HL-60 (cell line): ENCODE measurements around the gene CFAP46.

Experiments used
- CTCF ChIP-seq: IDR thresholded peaks from one replicate; pipeline ENCODE4 v1.5.1; 2011; ENCODE audit warnings: low read length, control low read depth, inconsistent platforms; ENCODE audit not compliant: insufficient read depth
- GABPA ChIP-seq: IDR thresholded peaks from 2 replicates; pipeline ENCODE4 v1.6.1; 2012; ENCODE audit warnings: low read depth
- POLR2AphosphoS5 ChIP-seq: IDR thresholded peaks from 2 replicates; pipeline ENCODE4 v1.6.1; 2012; ENCODE audit warnings: low read depth
- SPI1 ChIP-seq: IDR thresholded peaks from 2 replicates; pipeline ENCODE4 v1.6.1; 2012; ENCODE audit warnings: low read depth, mild to moderate bottlenecking, borderline replicate concordance
- TF ChIP-seq, protein P1 (sequence below): IDR thresholded peaks from 2 replicates; pipeline ENCODE4 v1.6.1; 2012; ENCODE audit warnings: low read depth; ENCODE audit not compliant: insufficient replicate concordance

DNA sequence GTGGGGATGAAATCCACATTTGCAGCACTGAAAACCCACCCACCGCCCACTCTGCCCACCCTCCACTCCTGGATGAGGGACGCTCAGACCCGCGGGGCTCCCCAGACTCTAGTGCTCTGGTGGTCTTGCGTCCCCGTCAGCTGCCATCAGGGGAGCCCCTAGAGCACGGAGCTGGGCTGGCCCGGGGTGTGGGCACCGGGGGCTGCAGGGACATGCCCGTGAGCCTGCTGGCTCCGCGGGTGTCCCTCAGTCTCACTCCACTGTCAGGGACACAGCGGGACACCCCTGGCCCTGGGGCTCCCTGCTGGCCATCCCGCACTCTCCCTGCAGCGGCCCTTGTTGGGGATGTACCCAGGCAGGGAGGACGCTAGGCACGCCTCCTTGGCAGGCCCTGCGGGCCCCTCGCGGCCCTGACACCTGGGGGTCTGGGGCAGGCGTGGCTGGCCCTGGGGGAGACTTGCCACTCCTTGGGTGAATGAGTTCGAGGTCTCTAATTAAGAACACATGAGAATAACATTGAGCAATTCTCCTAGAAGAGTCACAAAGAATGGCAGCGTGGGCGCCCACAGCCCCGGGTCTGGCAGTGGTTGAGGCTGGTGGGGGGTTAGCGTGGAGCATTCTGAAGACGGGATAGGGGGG lies 64.2 kb downstream of the CFAP46 start:
- no peak for TF ChIP-seq POLR2AphosphoS5
- no peak for TF ChIP-seq CTCF
- TF ChIP-seq GABPA = no peak
- TF ChIP-seq, protein P1, sequence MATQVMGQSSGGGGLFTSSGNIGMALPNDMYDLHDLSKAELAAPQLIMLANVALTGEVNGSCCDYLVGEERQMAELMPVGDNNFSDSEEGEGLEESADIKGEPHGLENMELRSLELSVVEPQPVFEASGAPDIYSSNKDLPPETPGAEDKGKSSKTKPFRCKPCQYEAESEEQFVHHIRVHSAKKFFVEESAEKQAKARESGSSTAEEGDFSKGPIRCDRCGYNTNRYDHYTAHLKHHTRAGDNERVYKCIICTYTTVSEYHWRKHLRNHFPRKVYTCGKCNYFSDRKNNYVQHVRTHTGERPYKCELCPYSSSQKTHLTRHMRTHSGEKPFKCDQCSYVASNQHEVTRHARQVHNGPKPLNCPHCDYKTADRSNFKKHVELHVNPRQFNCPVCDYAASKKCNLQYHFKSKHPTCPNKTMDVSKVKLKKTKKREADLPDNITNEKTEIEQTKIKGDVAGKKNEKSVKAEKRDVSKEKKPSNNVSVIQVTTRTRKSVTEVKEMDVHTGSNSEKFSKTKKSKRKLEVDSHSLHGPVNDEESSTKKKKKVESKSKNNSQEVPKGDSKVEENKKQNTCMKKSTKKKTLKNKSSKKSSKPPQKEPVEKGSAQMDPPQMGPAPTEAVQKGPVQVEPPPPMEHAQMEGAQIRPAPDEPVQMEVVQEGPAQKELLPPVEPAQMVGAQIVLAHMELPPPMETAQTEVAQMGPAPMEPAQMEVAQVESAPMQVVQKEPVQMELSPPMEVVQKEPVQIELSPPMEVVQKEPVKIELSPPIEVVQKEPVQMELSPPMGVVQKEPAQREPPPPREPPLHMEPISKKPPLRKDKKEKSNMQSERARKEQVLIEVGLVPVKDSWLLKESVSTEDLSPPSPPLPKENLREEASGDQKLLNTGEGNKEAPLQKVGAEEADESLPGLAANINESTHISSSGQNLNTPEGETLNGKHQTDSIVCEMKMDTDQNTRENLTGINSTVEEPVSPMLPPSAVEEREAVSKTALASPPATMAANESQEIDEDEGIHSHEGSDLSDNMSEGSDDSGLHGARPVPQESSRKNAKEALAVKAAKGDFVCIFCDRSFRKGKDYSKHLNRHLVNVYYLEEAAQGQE = no peak
- TF ChIP-seq SPI1 = no peak
